HG02678 (cell line): Measurements from ENCODE around the gene FBLIM1.

Experiments used
- ATAC-seq: cut with Tn5 transposase; IDR thresholded peaks from one replicate; pipeline ENCODE4 v1.9.1; 2021; ENCODE audit warnings: mild to moderate bottlenecking, moderate library complexity; ENCODE audit not compliant: unreplicated experiment

FBLIM1 gene, protein sequence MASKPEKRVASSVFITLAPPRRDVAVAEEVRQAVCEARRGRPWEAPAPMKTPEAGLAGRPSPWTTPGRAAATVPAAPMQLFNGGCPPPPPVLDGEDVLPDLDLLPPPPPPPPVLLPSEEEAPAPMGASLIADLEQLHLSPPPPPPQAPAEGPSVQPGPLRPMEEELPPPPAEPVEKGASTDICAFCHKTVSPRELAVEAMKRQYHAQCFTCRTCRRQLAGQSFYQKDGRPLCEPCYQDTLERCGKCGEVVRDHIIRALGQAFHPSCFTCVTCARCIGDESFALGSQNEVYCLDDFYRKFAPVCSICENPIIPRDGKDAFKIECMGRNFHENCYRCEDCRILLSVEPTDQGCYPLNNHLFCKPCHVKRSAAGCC

DNA sequence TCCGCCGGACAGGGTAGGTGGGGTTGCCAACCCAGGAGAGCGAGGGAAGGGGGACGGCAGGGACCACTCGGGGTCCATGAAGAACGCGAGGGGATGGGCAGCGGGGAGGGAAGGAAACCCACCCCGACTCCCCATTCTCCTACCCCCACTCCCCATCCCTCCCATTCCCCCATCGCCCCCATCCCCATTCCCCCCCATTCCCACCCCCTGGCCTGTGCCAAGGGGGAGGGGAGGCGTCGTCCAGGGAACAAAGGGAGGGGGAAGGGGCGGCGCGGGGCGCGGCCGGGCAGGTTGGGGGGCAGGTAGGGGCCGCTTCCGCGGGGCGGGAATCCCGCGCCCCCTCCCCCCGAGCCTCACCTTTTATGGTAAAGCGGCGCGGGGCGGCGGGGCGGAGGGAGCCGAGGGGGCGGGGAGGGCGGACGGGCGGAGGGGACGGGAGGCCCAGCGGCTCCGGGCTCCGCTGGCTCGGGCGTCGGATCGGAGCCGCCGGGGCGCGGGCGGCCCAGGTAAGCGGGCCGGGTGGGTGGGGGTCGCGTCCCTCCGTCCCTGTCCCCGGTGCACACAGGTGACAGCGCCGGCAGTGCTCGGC lies at the start of gene FBLIM1:
Gene FBLIM1 (plus strand): TSS at position 453 of the 589 bp plus-strand sequence. CDS start 6,189 bp downstream, outside the sequence.
- no peak for ATAC-seq

DNA sequence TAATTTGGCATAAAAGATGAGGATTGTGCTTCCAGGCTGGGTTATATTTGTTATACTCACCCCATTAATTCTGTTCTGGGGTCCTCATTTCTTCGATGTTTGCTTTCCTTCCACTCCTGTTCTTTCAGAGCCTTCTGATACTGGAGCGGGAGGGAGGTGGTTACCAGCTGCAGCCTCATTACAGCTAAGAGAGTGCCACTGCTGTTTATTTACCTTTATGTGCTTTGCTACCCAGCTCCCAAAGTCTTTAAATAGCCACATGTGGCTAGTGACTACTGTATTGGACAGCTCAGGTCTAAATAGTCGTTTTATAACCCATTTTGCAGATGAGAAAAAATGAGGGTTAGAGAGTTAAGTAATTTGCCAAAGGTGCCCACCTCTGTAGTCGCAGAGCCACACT lies 49.4 kb upstream of the FBLIM1 start:
- ATAC-seq = no peak

DNA sequence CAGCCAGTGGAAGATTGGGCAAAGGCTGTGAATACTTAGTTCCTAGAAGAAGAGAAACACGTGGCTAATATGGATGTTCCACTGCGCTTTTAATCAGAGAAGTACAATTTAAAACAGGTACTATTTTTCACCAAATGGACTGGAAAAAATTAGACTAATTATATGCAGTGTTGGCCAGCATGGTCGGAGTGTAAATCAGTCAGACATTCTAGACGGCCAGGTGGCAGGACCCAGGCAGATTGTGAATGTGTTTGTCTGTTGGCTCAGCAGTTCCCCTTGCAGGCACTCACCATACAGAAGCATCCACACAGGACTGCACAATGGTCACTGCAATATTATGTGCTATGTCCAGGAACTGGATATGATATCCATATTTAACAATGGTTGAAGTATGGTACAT lies 46.4 kb upstream of the FBLIM1 start:
- no peak for ATAC-seq

- no peak for ATAC-seq
Observed at GRCh38 chr1:15714406-15715136, 44.0 kb upstream of the FBLIM1 start.

- no peak for ATAC-seq
Observed at GRCh38 chr1:15717418-15718125, 41.0 kb upstream of the FBLIM1 start.

GRCh38 chr1:15718199-15718601 lies 40.4 kb upstream of the FBLIM1 start:
- ATAC-seq = no peak

DNA sequence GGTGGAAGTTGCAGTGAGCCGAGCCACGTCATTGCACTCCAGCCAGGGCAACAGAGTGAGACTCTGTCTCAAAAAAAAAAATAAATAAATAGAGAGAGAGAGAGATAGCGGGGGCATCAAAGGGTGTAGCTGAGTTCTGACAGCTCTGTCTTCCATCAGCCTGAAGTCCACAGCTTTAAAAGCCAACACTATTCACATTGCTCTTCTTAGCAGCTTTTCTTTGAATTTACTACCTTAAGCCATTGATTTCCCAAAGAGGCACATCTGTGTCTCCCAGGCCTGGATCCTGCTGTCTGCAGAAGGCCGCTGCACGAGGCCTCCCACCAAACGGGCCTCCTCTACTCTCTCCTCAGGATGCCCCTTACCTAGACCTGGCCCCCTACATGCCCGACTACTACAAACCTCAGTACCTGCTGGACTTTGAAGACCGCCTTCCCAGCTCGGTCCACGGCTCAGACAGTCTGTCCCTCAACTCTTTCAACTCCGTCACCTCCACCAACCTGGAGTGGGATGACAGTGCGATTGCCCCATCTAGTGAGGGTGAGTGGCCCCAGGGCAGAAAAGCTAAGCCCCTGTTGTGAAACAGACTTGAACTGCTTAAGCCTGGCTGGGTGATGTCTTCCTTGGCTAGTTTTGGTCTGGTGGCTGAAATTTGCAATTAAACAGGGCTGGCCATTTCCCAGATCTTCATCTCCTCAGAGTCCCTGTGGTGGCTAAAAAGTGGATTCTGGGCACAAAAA lies 39.0 kb upstream of the FBLIM1 start:
- no peak for ATAC-seq

DNA sequence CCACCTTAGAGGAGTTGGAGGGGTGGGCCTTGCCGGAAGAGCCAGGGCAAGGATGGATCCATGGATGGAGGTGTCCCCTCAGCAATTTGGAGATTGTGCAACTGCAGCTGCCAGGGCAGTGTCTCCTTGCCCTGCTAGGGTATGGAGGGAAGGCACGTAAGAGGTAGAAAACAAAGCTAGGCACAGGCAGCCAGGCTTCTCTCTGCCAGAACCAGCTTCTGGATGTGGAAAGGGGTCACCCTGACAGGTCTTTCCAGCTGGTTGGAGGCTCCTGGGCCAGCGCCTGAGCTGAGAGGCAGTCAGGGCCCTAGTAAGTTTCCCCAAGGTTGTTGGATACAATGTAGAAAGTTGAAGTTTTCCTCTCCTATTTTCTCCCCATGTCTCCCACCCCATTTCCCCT lies 37.7 kb upstream of the FBLIM1 start:
- ATAC-seq = no peak

DNA sequence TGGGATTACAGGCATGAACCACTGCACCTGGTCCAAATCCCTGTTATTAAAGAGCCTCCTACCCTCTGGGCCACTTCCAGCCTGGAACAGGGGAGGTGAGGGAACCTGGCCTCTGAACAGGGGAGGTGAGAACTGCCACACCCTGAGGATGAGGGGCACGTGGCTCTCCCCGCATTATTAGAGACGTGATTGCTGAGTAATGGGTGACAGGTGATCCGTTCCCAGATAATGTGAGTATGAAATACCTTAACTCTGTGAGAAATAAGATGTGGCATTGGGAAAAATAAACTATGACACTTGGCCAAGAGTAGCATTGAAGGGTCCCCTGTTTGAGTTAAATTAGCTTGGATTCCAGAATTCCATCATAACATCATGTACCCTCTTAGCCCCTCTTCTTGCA lies 36.2 kb upstream of the FBLIM1 start:
- ATAC-seq = no peak

DNA sequence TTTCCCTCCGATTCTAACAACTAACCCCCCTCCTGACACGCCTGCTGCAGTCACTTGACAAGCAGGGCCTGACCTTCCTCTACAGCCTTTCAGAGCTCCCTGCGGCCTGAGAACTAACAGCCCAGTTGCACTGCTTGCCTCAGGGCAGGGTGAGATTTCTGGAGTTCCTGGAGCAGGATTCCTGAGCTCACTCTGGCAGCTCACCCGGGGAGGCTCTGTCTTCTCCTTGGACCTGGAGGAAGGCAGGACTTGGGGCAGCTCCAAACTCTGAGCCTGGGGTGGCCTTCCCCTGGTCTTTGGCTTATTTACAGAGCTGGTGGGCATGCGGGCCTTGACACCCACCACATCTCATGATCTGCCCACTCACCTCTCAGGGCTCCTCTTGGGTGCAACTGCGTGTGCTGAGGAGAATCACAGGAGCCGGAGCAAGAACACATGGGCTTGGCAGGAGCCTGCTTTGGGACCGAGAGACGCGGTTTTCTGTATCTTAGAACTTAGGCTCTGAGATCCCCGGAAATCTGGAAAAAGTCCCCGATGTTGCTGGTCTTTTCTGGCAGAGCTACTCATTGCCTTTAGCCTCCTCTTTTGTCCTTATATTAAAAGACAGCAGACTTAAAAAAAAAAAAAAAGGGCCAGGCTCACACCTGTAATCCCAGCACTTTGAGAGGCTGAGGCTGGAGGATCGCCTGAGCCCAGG lies 35.6 kb upstream of the FBLIM1 start:
- ATAC-seq = no peak

GRCh38 chr1:15723631-15724246 lies 34.9 kb upstream of the FBLIM1 start:
- no peak for ATAC-seq

DNA sequence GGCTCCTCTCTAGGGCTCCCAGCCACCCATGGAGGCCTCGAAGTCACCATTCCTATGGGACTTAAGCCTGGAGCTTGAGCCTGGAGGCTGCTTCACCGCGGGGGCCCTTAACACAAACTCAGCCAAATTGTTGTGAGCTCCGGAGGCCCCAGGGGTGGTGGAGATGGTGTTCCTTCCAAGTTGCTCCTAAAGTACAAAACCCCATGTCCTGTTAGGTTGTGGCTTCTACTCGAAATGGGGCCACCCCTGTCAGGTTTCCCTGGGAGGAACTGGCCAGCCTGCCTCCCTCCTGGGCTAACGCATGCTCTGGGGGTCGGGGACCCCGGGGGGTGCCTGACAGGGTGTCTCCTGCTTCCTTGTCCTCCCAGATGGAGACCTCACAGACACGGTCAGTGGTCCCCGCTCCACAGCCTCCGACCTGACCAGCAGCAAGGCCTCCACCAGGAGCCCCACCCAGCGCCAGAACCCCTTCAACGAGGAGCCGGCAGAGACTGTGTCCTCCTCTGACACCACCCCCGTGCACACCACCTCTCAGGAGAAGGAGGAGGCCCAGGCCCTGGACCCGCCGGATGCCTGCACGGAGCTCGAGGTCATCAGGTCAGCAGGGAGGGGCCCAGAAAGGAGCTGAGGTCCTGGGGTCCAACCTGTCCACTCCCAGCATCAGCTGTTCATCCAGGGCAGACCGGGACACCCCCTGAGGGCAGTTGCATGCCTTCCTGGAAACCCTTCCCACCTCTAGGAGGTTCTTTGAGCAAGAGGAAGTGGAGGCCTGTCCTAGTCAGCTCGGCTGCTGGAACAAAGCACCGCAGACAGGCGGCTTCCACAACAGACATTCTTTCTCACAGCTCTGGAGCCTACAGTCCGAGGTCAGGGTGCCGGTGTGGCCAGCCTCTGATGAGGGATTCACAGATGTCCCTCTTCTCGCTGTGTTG lies 33.4 kb upstream of the FBLIM1 start:
- no peak for ATAC-seq

DNA sequence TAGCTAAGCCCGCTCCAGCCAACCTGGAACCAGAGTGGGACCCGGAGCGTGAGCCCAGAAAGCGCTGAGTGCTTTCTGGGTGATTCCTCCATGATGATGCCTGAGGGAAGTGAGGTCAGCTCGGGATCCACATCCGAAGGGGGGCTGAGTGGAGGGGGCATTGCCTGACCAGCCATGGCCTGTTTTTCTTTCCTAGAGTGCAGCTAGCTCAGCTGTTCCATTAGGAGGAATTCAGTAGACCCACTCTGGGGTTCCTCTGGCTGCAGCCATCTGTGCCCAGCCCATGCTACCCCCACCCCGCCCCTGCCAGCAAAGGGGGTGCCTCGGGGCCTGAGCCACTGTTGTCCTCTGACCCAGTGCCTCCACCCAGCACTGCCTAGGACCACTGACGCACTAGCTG lies 32.1 kb upstream of the FBLIM1 start:
- ATAC-seq = no peak

DNA sequence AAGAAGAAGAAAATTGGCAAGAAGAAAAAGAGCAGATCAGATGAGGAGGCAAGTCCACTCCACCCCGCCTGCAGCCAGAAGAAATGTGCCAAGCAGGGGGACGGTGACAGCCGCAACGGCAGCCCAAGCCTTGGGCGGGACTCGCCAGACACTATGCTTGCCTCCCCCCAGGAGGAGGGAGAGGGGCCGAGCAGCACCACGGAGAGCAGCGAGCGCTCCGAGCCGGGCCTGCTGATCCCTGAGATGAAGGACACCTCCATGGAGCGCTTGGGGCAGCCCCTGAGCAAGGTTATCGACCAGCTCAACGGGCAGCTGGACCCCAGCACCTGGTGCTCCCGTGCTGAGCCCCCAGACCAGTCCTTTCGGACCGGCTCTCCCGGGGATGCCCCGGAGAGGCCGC lies 31.6 kb upstream of the FBLIM1 start:
- ATAC-seq = no peak

- no peak for ATAC-seq
Observed at GRCh38 chr1:15727424-15727823, 31.2 kb upstream of the FBLIM1 start.

- no peak for ATAC-seq
Observed at GRCh38 chr1:15727866-15728534, 30.6 kb upstream of the FBLIM1 start.

DNA sequence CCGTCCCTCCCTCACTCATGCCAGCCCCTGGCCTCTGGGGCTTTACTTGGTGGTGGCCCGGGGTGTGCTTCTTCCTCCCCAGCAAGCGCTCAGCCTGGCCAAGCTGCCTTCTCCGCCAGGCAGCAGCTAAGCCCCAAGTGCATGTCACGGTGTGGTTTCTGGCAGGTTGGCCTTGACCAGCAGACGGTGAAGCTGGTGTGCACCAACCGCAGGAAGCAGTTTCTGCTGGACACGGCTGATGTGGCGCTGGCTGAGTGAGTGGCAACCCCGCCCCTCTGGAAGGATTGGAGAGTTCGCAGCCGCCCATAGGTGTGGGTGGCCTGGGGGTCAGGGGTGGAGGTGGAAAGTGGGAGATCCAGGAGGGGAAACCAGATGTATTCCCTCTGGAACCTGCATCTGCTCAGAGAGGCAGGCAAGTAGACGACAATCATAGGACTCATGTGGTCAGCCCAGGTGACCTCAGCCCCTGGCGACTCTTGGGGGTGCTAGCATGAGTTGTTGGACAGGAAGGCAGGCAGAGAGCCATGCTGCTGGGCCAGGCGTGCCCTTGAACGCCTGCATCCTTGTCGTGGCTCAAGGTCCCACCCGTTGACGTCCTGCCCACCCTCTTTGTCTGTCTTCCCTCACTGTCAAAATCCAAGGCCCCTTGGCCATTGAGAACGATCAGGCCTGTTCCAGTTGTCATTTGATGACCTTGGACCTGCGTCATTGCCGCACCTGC lies 29.5 kb upstream of the FBLIM1 start:
- ATAC-seq = no peak
